Body of pancreas (tissue), 4 donors: ENCODE data around the gene PREX1. TPM values are rescaled to one million over a fixed set of nuclear protein-coding genes. Genes with fewer than 3 reads are reported as not detected.
A peak's percentile ranks its signal among the peaks of the same experiment; 100 is the strongest.

Source experiments
- ATAC-seq: fragments of 150-250 bp; one replicate; pipeline ENCODE4 v1.9.1; 2016
- DNase-seq, 4 donors: peaks; one replicate each; pipeline ENCODE4 v3.0.0-alpha.2; 2019
- H3K27ac ChIP-seq, 4 donors: fragments of 200-600 bp; sonication (generic); 1 replicate in 3 of 4; 2 replicates in 1 of 4; pipeline versions ENCODE4 v1.5.1 to v1.6.1; 2016 to 2019; ENCODE audit warnings: mild to moderate bottlenecking in 1 of 4, mixed read lengths in 1 of 4, moderate library complexity in 1 of 4
- H3K27me3 ChIP-seq, 2 donors: fragments of 200-600 bp; sonication (generic); one replicate each; pipeline ENCODE4 v1.6.0; 2016; ENCODE audit warnings: mild to moderate bottlenecking in 1 of 2
- H3K36me3 ChIP-seq, 2 donors: fragments of 200-600 bp; sonication (generic); replicated peaks in 1 of 2; 2 replicates each; pipeline ENCODE4 v1.5.1; 2016; ENCODE audit warnings: low read depth in 2 of 2; ENCODE audit not compliant: insufficient read depth in 1 of 2
- H3K4me1 ChIP-seq: fragments of 200-600 bp; sonication (generic); one replicate; pipeline ENCODE4 v1.6.0; 2016
- H3K4me3 ChIP-seq, 2 donors: fragments of 200-600 bp; sonication (generic); 1 replicate in 1 of 2; 2 replicates in 1 of 2; pipeline ENCODE4 v1.5.1; 2016 to 2019
- H3K9me3 ChIP-seq, 3 donors: fragments of 200-600 bp; sonication (generic); 1 replicate in 2 of 3; 2 replicates in 1 of 3; pipeline ENCODE4 v1.5.1; 2016
- POLR2A ChIP-seq, 3 donors: fragments of 450-650 bp; IDR thresholded peaks; one replicate each; pipeline ENCODE4 v1.6.1; 2016; ENCODE audit warnings: antibody characterized with exemption in 3 of 3, mild to moderate bottlenecking in 2 of 3
- WGBS, 2 donors: methylation state at CpG; one replicate each; pipeline ENCODE4 v1.1.5; 2017; 5-methylcytosine and 5-hydroxymethylcytosine counted together
- intact Hi-C: fragments of 100-400 bp; cut with DNase I; formaldehyde crosslinking; loops from one replicate; pipeline ENCODE4 v1.15.1; 2023
- total RNA-seq, 2 donors: library from RNA; depleted of rRNA; stranded (reverse); fragments of >200 nt; gene quantifications; one replicate each; pipeline ENCODE4 v1.1.0, GENCODE V29; 2016
- TF ChIP-seq, protein P1 (sequence below), 7 experiments: fragments of 450-650 bp in 4 of 7; fragments of 200-600 bp in 3 of 7; sonication (generic) in 3 of 7; IDR thresholded peaks; one replicate each; pipeline ENCODE4 v1.5.1; 2016 to 2019; ENCODE audit warnings: antibody characterized with exemption in 7 of 7

Gene PREX1
- total RNA-seq, 2 donors from 2014 or later, result 9.1 to 14.5 TPM

DNA sequence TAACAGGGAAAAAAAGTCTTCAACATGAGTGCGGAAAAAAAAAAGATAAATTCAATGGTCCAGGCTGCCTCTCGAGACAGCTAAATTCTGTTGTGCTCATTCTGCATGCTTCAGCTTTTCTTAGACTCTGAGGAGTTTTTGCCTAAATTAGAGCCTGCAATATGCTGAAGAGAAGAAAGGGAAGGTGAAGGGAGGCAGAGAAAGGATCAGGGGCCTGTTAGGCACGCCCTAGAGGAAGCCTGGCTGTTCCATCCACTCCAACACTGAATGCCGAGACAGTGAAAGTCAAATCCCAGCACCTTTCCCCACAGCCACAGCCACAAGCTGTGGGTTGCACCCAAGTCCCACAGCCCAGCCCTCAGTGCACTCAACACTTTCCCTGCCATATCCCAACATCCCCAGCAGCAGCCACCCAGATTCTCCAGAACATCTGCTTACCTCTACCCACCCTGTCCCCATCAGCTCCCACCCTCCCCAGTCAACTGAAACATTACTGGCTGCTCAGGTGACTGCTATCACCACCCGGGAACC lies 37.3 kb downstream of the PREX1 start:
- no peak for DNase-seq

DNA sequence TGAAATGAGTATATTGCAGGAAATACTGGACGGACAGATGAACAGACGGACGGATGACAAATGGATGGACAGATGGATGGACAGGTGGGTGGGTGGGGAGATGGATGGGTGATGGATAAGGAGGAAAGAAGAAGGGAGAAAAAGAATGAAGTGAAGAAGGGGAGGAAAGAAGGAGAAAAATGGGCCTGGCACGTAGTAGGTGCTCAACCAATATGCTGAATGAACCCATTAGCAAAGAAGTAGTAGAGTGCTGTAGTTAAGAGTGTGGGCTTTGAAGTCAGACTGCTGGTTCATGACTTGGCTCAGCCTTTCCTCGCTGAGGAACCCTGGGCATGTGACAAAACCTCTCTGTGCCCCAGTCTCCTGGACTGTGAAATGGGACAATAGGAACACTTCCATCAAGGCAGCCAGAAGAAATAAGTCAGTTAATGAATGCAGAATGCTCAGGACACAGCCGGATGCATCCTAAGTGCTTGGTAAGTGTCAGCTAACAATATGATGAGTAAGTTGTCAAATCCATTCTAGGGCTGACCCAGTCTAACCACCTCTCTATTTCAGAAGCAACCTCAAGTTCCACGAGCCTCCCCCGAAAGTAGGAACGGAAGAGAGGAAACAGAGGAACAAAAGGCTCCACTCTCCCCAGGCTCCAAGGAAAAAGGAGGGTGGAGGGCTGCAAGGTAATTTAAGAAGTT lies 37.9 kb downstream of the PREX1 start:
- H3K27me3 ChIP-seq, result no peaks in the 10 kb centered on the region
- ATAC-seq, result no peak
- H3K36me3 ChIP-seq, result no peaks in the 10 kb centered on the region
- H3K4me3 ChIP-seq, result no peak overlapping the region
- intact Hi-C loops, result no loop called here
- H3K4me1 ChIP-seq, result peaks cover 29% of the 10 kb centered on the region
- 52 to 69% methylated on average over 9 of the region's 9 CpGs for WGBS, 2 donors
- TF ChIP-seq, protein P1, sequence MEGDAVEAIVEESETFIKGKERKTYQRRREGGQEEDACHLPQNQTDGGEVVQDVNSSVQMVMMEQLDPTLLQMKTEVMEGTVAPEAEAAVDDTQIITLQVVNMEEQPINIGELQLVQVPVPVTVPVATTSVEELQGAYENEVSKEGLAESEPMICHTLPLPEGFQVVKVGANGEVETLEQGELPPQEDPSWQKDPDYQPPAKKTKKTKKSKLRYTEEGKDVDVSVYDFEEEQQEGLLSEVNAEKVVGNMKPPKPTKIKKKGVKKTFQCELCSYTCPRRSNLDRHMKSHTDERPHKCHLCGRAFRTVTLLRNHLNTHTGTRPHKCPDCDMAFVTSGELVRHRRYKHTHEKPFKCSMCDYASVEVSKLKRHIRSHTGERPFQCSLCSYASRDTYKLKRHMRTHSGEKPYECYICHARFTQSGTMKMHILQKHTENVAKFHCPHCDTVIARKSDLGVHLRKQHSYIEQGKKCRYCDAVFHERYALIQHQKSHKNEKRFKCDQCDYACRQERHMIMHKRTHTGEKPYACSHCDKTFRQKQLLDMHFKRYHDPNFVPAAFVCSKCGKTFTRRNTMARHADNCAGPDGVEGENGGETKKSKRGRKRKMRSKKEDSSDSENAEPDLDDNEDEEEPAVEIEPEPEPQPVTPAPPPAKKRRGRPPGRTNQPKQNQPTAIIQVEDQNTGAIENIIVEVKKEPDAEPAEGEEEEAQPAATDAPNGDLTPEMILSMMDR (IDR thresholded peaks at IDR 0.05), result no peak
- no peak for TF ChIP-seq POLR2A (IDR thresholded peaks at IDR 0.05)
- no peak overlapping the region for H3K27ac ChIP-seq
- H3K9me3 ChIP-seq, result no peaks in the 10 kb centered on the region
- no peak for DNase-seq

More for the DNA sequence above, 37.3 kb downstream of the PREX1 start:
- H3K27ac ChIP-seq, result no peak overlapping the region
- intact Hi-C loops, result no loop called here
- H3K4me1 ChIP-seq, result peaks cover 29% of the 10 kb centered on the region
- H3K4me3 ChIP-seq, result no peak overlapping the region
- H3K27me3 ChIP-seq, result no peaks in the 10 kb centered on the region
- TF ChIP-seq, protein P1 (IDR thresholded peaks at IDR 0.05), result no peak
- no peak for TF ChIP-seq POLR2A (IDR thresholded peaks at IDR 0.05)
- no peaks in the 10 kb centered on the region for H3K9me3 ChIP-seq
- WGBS, 2 donors, result 39 to 51% methylated on average over 5 of the region's 5 CpGs
- ATAC-seq, result no peak
- no peaks in the 10 kb centered on the region for H3K36me3 ChIP-seq

- Histone ChIP-seq H3K36me3 (no peaks in the 10 kb centered on the region), H3K4me3 (no peak overlapping the region), H3K27ac (no peak overlapping the region), H3K27me3 (no peaks in the 10 kb centered on the region), H3K4me1 (peaks cover 29% of the 10 kb centered on the region), H3K9me3 (no peaks in the 10 kb centered on the region)
- intact Hi-C loops, result no loop called here
- DNase-seq (peak in 1 of 4 donors; percentile 53), ATAC-seq (no peak)
- 34 to 41% methylated on average over 6 of the region's 6 CpGs for WGBS, 2 donors
- TF ChIP-seq, protein P1 (IDR thresholded peaks at IDR 0.05), result no peak
- no peak for TF ChIP-seq POLR2A (IDR thresholded peaks at IDR 0.05)
These were observed 38.6 kb downstream of the PREX1 start for GRCh38 chr20:48789185-48789668.

DNA sequence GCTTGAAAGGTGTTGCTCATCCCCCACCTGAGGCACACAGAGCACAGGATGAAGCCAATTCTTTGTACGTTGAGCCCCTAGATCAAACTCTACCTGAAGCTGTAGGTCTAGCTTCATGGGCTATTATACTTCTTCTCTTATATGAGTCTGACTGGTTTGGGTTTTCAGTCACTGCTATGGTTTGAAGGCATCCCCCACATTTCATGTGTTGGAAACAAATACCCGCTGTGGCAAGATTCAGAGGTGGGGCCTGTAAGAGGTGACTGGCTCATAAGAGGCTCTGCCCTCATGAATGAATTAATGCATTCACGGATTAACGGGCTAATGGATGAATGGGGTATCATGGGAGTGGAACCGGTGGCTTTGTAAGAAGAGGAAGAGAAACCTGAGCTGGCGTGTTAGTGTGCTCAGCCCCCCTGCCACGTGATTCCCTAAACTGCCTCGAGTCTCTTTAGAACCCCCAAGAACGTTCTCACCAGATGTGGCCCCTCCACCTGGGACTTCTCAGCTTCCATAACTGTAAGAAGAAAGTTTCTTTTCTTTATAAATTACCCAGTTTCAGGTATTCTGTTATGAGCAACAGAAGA lies 39.2 kb downstream of the PREX1 start:
- Histone ChIP-seq H3K27ac (peak overlapping the region in 1 of 4 donors; percentile 21), H3K27me3 (no peaks in the 10 kb centered on the region), H3K4me1 (peaks cover 29% of the 10 kb centered on the region), H3K36me3 (no peaks in the 10 kb centered on the region), H3K9me3 (no peaks in the 10 kb centered on the region), H3K4me3 (no peak overlapping the region)
- intact Hi-C loops, result no loop called here
- TF ChIP-seq, protein P1 (IDR thresholded peaks at IDR 0.05), result no peak
- no peak for TF ChIP-seq POLR2A (IDR thresholded peaks at IDR 0.05)
- DNase-seq (no peak), ATAC-seq (no peak)
- WGBS, 2 donors, result 83 to 93% methylated on average over 9 of the region's 9 CpGs
